Measurements from ENCODE around the gene UFM1.
A peak's percentile ranks its signal among the peaks of the same experiment; 100 is the strongest.
"Not testable (repeated sequence)": the region's sequence is repeated elsewhere in the genome, so short reads cannot be mapped to it uniquely, and the experiment has no call there.

Gene UFM1

GRCh38 chr13:38349390-38350113 lies at the start of gene UFM1:
TSS of gene UFM1 (plus strand) at chr13:38349851. CDS start at chr13:38349920, 69 bp downstream.
- DNase-seq (ENCODE audit: low read depth), result peak; percentile 55

DNA sequence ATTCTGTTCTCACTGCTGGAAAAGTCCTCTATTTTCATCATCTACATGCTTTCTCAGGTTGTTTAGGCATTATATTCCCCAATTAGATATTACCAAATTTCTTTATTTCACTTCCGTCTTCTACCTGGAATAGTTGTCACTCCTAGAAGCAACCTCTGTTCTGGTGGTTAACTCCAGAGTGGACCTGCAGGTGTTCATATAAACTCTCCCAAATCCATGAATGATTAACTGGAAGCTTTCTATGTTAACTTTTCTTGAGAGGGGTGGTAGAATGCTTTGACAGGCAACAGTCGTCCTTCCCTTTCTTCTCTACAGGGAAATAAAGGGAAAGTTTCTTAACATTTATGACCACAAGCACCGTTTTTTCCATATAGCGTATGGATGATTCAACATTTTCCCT lies 48.4 kb upstream of the UFM1 start:
- DNase-seq (ENCODE audit: low read depth), result no peak

- DNase-seq (ENCODE audit: low read depth), result no peak
These were observed 45.8 kb upstream of the UFM1 start for GRCh38 chr13:38303816-38304320.

GRCh38 chr13:38308736-38309135 lies 40.9 kb upstream of the UFM1 start:
- DNase-seq (ENCODE audit: low read depth), result no peak

GRCh38 chr13:38309397-38309796 lies 40.3 kb upstream of the UFM1 start:
- DNase-seq (ENCODE audit: low read depth), result no peak

- DNase-seq (ENCODE audit: low read depth), result not testable (repeated sequence)
These were observed 38.5 kb upstream of the UFM1 start for GRCh38 chr13:38311175-38311574.

DNA sequence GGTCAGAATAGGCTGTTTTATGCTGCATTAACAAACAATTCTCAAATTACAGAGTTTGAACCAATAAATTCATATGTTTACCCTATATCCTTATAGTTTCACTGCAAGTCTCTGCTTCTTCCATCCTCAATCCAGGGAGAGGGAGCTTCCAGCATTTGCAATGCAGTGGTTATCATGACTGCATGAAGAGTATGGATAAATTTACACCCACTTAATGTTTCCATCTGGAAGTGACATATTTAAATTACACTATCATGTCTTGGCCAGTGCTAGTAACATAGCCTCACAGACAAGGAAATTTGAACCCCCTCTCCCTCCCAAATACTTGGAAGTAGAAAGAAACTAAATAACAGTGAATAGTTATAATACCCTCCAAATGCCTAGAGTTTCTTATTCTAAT lies 33.5 kb upstream of the UFM1 start:
- no peak for DNase-seq (ENCODE audit: low read depth)

- no peak for DNase-seq (ENCODE audit: low read depth)
These were observed 28.0 kb upstream of the UFM1 start for GRCh38 chr13:38321654-38322053.

DNA sequence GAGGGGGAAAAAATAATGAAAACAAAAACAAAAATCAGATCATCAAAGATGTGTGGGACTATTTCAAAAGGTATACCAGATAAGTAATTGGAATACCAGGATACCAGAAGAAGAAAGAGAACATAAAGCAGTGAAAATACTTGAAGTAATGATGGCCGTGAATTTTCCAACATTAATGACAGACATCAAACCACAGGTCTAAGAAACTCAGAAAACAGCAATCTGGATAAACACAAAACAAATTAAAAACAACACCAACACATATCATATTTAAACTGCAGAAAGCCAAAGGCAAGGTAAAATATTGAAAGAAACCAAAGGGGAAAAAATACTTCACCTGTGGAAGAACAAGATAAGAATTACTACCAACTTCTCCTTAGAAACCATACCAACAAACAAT lies 24.2 kb upstream of the UFM1 start:
- no peak for DNase-seq (ENCODE audit: low read depth)

- no peak for DNase-seq (ENCODE audit: low read depth)
These were observed 21.0 kb upstream of the UFM1 start for GRCh38 chr13:38328699-38329098.

DNA sequence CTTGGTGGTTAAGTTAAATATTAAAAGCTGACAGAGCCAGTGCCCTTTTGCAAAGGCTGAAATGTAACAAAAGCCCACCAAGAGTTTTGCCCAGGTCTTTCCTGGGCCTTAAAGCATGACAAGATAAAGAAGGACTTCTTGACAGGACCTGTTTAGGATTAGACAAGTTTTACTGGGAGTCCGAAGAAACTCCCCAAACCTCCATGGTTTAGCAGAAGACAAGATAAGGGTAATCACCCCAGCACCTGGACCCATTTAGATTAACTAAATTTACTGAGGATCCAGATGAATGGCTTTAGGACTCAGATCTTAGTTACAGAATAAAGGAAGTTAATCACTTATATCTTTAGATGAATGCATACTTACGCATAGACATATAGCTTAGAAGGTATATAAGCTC lies 14.8 kb upstream of the UFM1 start:
- DNase-seq (ENCODE audit: low read depth), result no peak

DNA sequence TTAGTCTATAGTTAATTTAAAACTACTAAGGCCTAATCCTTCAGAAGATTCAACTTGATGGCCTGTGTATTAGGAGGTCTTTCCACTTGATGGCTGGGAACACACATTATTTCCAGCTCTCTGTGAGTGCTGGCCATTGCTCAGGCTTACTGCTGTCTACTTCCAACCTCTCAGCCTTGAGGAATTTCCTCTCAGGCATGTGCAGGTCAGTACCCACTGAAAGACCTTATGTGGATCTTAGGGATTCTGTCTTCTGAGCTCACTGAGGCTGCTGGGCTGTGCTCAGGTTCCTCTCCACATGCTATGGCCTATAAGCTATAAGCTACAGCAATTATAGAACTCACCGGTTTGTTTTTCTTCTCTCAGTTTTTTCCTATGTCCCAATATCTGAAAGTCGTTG lies 11.6 kb upstream of the UFM1 start:
- DNase-seq (ENCODE audit: low read depth), result no peak

GRCh38 chr13:38340624-38341023 lies 9.0 kb upstream of the UFM1 start:
- DNase-seq (ENCODE audit: low read depth), result no peak

DNA sequence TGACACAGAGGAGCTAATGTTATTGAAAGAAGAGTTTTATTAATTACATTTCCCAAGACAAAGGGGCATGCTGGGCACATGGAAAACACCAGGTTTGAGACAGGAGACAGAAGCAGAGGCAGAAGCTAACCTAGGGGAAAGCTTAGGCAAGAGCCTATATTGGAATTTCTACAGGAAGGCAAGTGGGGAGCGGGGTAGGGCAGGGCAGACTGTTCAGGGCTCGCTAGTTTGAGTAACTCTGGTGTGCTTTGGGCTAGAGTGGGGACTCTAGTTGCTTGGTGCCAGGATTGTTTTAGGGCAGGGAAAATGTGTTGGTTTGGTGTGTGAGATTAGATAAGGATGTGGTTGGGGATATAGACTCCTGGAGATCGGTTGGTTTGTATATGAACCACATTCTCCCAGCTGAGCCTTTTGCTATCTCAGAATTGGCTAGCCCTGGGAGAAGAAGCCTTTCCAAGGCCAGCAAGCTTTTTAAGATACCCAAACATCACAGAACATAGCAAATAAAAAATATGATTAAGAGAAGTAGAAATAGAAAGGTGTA lies 8.4 kb upstream of the UFM1 start:
- DNase-seq (ENCODE audit: low read depth), result no peak

- DNase-seq (ENCODE audit: low read depth), result no peak
These were observed 2.9 kb upstream of the UFM1 start for GRCh38 chr13:38346764-38347163.

DNA sequence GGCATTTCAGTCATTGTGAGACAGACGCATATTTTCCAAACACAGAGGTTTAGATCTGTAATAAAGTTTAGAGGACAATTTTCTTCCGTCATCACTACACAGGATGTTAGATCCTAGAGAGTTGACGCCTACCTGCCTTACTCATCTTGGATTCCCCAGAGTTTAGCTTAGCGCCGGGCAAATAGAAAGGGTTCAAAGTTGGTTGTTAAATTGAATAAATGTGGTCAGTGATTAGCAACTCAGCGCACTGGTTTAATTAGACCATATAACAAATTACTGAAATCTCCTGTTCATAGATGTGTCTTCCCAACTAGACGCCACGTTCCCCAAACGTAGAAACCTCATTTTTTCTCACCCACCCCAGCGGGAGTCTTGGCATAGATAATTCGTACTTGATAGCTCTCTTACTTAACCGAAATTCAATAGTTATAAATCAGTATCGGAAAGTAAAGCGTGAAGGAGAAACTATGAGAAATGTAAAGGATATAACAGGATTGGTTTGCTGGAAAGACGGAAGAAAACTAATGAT lies 726 bp upstream of the UFM1 start:
- no peak for DNase-seq (ENCODE audit: low read depth)

- peak; percentile 27 for DNase-seq (ENCODE audit: low read depth)
These were observed 515 bp downstream of the UFM1 start for GRCh38 chr13:38350114-38350617.

DNA sequence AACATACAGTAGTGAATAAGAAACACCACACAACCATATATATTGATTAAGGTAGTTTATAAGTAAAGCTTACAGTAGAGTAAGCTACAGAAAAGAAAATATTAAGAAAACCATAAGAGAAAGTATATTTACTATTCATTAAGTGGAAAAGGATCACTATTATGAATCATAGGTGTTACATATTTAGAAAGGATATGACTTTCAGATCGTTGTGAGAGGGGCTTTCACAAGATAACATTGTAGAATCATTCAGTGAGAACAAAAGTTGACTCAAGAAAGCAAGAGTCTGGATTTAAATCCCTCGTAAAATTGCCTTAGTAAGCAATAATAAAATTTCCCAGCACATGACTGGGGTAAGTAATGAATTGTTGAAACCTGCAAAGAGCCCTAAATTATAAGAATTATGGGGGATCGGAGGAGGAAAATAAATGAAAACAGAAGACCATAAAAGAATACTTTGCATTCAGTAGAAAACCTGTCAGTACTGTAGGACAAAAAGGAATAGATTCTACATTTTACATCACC lies 6.0 kb downstream of the UFM1 start:
- DNase-seq (ENCODE audit: low read depth), result no peak

- DNase-seq (ENCODE audit: low read depth), result no peak
These were observed 9.0 kb downstream of the UFM1 start for GRCh38 chr13:38358684-38359083.

DNA sequence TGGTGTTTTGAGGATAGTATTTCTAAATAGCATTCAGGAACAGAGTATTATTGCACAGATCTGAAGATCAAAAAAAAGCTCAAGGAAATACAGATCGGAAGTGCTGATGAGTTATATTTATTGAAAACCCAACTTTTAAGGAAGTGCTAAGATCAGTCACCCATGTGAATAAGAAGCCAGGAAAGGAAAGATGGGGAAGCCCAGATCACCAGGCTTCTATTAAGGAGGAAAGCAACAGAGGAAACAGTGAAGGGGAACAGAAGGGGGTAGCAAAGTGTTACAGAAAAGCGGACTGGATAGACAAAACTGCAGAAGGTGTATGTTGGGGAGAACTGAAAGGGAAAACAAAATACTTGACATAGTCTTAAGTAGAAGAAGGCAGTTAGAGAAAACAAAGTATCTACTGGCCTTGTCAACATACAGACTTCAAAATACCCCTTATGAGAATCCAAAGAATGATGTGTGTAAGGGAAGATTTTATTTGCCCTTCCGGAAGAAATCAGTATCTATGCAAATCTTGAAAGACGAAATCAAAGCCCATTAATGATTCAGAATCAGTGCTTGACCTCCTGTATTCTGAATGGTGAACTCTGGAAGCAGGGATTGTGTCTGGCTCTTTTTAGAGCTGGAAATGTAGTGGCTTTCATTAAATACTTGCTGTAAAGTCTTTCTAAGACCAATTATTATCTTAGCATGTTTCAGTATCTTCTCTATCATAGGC lies 12.1 kb downstream of the UFM1 start:
- DNase-seq (ENCODE audit: low read depth), result no peak

DNA sequence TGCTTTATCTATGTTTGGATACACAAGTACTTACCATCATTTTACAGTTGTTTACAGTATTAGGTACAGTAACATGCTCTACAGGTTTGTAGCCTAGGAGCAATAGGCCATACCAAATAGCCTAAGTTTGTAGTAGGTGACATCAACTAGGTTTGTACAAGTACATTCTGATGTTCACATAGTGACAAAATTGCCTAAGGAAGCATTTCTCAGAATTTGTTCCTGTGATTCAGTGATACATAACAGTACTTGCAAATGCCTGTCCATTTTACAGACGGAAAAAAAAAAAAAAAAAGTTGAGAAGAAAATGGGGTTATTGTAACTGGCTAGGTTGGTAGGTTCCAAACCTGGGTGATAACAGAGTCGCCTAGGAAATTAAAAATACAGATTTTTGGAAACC lies 13.6 kb downstream of the UFM1 start:
- no peak for DNase-seq (ENCODE audit: low read depth)

DNA sequence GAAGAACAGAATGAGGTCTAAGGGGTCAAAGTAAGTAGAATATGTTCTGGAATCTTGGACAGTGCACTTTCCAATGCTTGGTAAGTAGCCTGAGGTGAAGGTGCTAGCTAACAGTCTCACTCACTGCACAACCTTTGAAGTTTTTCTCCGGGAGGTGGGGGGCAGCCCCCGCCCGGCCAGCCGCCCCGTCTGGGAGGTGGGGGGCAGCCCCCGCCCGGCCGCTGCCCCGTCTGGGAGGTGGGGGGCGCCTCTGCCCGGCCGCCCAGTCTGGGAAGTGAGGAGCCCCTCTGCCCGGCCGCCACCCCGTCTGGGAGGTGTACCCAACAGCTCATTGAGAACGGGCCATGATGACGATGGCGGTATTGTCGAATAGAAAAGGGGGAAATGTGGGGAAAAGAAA lies 14.1 kb downstream of the UFM1 start:
- not testable (repeated sequence) for DNase-seq (ENCODE audit: low read depth)

DNA sequence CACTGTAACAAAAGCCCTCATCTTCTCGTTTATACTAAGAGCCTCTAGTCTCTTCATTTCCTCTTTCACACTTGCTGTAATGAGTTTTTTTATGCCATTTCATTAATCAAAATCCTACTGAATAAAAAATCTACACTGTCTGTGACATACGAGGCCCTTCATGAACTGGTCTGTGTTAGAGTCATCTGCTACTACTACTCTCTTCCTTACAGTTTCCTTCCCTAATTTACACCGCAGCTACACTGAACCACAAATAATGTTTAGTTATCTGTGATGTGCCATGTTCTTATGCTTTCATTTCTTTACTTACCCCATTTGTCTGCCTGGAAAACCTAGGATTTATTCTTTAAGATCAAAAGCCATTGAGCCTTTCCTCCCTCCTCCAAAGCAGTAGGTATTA lies 16.0 kb downstream of the UFM1 start:
- DNase-seq (ENCODE audit: low read depth), result no peak

Data from stimulated activated CD8-positive, alpha-beta memory T cell treated with anti-CD3 and anti-CD28 coated beads, Interleukin-15, amount 100 ng/mL, for 24 hours (primary cell).